T-helper 1 cell treated with Interleukin-12 subunit alpha and Interleukin-12 subunit beta and Interleukin-4 antibody, amounts not matched to agents 30 ng/mL and 1 ng/mL, for 36 hours (primary cell): ENCODE data around the gene MTHFSD. TPM values are rescaled to one million over a fixed set of nuclear protein-coding genes. Genes with fewer than 3 reads are reported as not detected.

Source experiments
- intact Hi-C: fragments of 100-400 bp; cut with micrococcal nuclease; formaldehyde crosslinking; loops from one replicate; pipeline ENCODE4 v1.15.1; 2024
- total RNA-seq: library from RNA; stranded (reverse); gene quantifications from 2 replicates; pipeline ENCODE4 v1.2.3, GENCODE V29; 2022

MTHFSD gene
- total RNA-seq, 1 donor from 2014 or later = 36.1 TPM

- intact Hi-C loops = loop anchor here (5.0 to 10.0 kb wide), 2 partner anchors 605 to 1253 kb away; no protein-coding TSS in a partner anchor
Measured at GRCh38 chr16:86557587-86557986, 2.6 kb upstream of the MTHFSD start.

- intact Hi-C loops = loop anchor here (5.0 to 10.0 kb wide), 2 partner anchors 606 to 1252 kb away; no protein-coding TSS in a partner anchor
Measured at GRCh38 chr16:86556576-86556975, 1.5 kb upstream of the MTHFSD start.

GRCh38 chr16:86555704-86556075 is 655 bp upstream of the MTHFSD start:
- intact Hi-C loops = loop anchor here (1.0 to 10.0 kb wide), 6 partner anchors 8 to 1395 kb away; partner anchors contain the start of gene BANP

GRCh38 chr16:86554599-86554916 is 477 bp downstream of the MTHFSD start:
- intact Hi-C loops = loop anchor here (1.0 to 10.0 kb wide), 3 partner anchors 50 to 1396 kb away; partner anchors contain the start of gene BANP

- intact Hi-C loops = loop anchor here (10.0 kb wide), 1 partner anchor 1249 kb away; no protein-coding TSS in a partner anchor
Measured at GRCh38 chr16:86553356-86553755, 1.7 kb downstream of the MTHFSD start.

- intact Hi-C loops = loop anchor here (10.0 kb wide), 1 partner anchor 1245 kb away; no protein-coding TSS in a partner anchor
Measured at GRCh38 chr16:86550281-86550680, 4.8 kb downstream of the MTHFSD start.

GRCh38 chr16:86549893-86550190 is 5.2 kb downstream of the MTHFSD start:
- intact Hi-C loops = loop anchor here (10.0 kb wide), 1 partner anchor 1245 kb away; no protein-coding TSS in a partner anchor

GRCh38 chr16:86549076-86549892 is 5.8 kb downstream of the MTHFSD start:
- intact Hi-C loops = no loop called here

GRCh38 chr16:86547286-86547685 is 7.7 kb downstream of the MTHFSD start:
- intact Hi-C loops = no loop called here

GRCh38 chr16:86546638-86547013 is 8.4 kb downstream of the MTHFSD start:
- intact Hi-C loops = no loop called here

- intact Hi-C loops = no loop called here
Measured at GRCh38 chr16:86545954-86546637, 8.9 kb downstream of the MTHFSD start.

- intact Hi-C loops = no loop called here
Measured at GRCh38 chr16:86545481-86545880, 9.6 kb downstream of the MTHFSD start.

GRCh38 chr16:86542756-86543750 is 12.0 kb downstream of the MTHFSD start:
- intact Hi-C loops = no loop called here

GRCh38 chr16:86541560-86541959 is 13.5 kb downstream of the MTHFSD start:
- intact Hi-C loops = no loop called here

GRCh38 chr16:86540894-86541293 is 14.1 kb downstream of the MTHFSD start:
- intact Hi-C loops = no loop called here

GRCh38 chr16:86538196-86538780 is 16.7 kb downstream of the MTHFSD start:
- intact Hi-C loops = no loop called here

- intact Hi-C loops = no loop called here
Measured at GRCh38 chr16:86537486-86537885, 17.5 kb downstream of the MTHFSD start.

GRCh38 chr16:86536621-86537020 is 18.4 kb downstream of the MTHFSD start:
- intact Hi-C loops = no loop called here

GRCh38 chr16:86534779-86535615 is 20.0 kb downstream of the MTHFSD start:
- intact Hi-C loops = no loop called here

GRCh38 chr16:86533767-86534351 is 21.2 kb downstream of the MTHFSD start:
- intact Hi-C loops = no loop called here
